Keratinocyte (primary cell): ENCODE results near the gene PCDH15. TPM values are rescaled to one million over a fixed set of nuclear protein-coding genes. Genes with fewer than 3 reads are reported as not detected.
A peak's percentile ranks its signal among the peaks of the same experiment; 100 is the strongest.
"Not testable (repeated sequence)": the region's sequence is repeated elsewhere in the genome, so short reads cannot be mapped to it uniquely, and the experiment has no call there.

Experiments
- DNase-seq: peaks from one replicate; pipeline ENCODE4 v3.0.0-alpha.2; 2011; ENCODE audit warnings: low read depth, missing footprints, low spot score
- FAIRE-seq: peaks from 2 replicates; lab custom pipeline; 2011; peaks lifted over from hg19 to GRCh38; lab: Jason Lieb, UNC
- H2AFZ ChIP-seq: 2 replicates; pipeline ENCODE4 v1.6.0; 2012; ENCODE audit warnings: low read length, control low read depth, inconsistent platforms; ENCODE audit not compliant: control insufficient read depth
- H3K27ac ChIP-seq: 2 replicates; pipeline ENCODE4 v1.5.1; 2011; ENCODE audit warnings: low read length; ENCODE audit not compliant: control insufficient read depth, insufficient read depth
- H3K27me3 ChIP-seq: 3 replicates; pipeline ENCODE4 v1.6.0; 2011; ENCODE audit warnings: low read length; ENCODE audit not compliant: control insufficient read depth, insufficient read depth; ENCODE audit errors: extremely low read depth
- H3K36me3 ChIP-seq, 2 experiments: 2 replicates in 1 of 2; 3 replicates in 1 of 2; pipeline ENCODE4 v1.5.1; 2011; ENCODE audit warnings: low read length in 2 of 2, mild to moderate bottlenecking in 1 of 2; ENCODE audit not compliant: control insufficient read depth in 2 of 2, insufficient read depth in 2 of 2; ENCODE audit errors: extremely low read depth in 1 of 2
- H3K4me1 ChIP-seq: 3 replicates; pipeline ENCODE4 v1.5.1; 2011; ENCODE audit warnings: low read length; ENCODE audit not compliant: control insufficient read depth, insufficient read depth; ENCODE audit errors: extremely low read depth
- H3K4me2 ChIP-seq: 3 replicates; pipeline ENCODE4 v1.6.0; 2011; ENCODE audit warnings: low read depth, low read length; ENCODE audit not compliant: control insufficient read depth, insufficient read depth; ENCODE audit errors: extremely low read depth
- H3K4me3 ChIP-seq, 3 experiments: fragments of 200-600 bp in 1 of 3; sonication (generic) in 1 of 3; 2 replicates in 2 of 3; 3 replicates in 1 of 3; pipeline ENCODE4 v1.5.1; 2011 to 2016; ENCODE audit warnings: low read length in 3 of 3, mild to moderate bottlenecking in 3 of 3, control low read depth in 2 of 3, inconsistent platforms in 1 of 3, low read depth in 1 of 3, mixed read lengths in 1 of 3, mixed run types in 1 of 3, moderate library complexity in 1 of 3; ENCODE audit not compliant: control insufficient read depth in 2 of 3, insufficient read depth in 2 of 3; ENCODE audit errors: extremely low read depth in 1 of 3
- H3K79me2 ChIP-seq: 2 replicates; pipeline ENCODE4 v1.6.0; 2012; ENCODE audit warnings: low read length; ENCODE audit not compliant: control insufficient read depth, insufficient read depth
- H3K9ac ChIP-seq: 3 replicates; pipeline ENCODE4 v1.6.0; 2011; ENCODE audit warnings: low read length; ENCODE audit not compliant: control insufficient read depth, insufficient read depth; ENCODE audit errors: extremely low read depth
- H3K9me1 ChIP-seq: 3 replicates; pipeline ENCODE4 v1.6.0; 2011; ENCODE audit warnings: low read length; ENCODE audit not compliant: control insufficient read depth, insufficient read depth; ENCODE audit errors: extremely low read depth
- H3K9me3 ChIP-seq: 2 replicates; pipeline ENCODE4 v1.5.1; 2012; ENCODE audit warnings: low read depth, low read length; ENCODE audit not compliant: control insufficient read depth
- H4K20me1 ChIP-seq: 3 replicates; pipeline ENCODE4 v1.6.0; 2011; ENCODE audit warnings: low read length; ENCODE audit not compliant: control insufficient read depth, insufficient read depth; ENCODE audit errors: extremely low read depth
- CTCF ChIP-seq, 3 experiments: IDR thresholded peaks in 1 of 3; conservative IDR thresholded peaks in 1 of 3; optimal IDR thresholded peaks in 1 of 3; 2 replicates in 2 of 3; 3 replicates in 1 of 3; pipeline versions ENCODE3 to v1.5.1; 2011; ENCODE audit warnings: low read length in 3 of 3, mild to moderate bottlenecking in 3 of 3, moderate library complexity in 2 of 3, control low read depth in 1 of 3, inconsistent platforms in 1 of 3; ENCODE audit not compliant: insufficient read depth in 2 of 3; ENCODE audit errors: extremely low read depth in 1 of 3
- EZH2 ChIP-seq: IDR thresholded peaks from one replicate; pipeline ENCODE4 v1.6.1; 2012; ENCODE audit warnings: inconsistent platforms, mild to moderate bottlenecking, low read length, moderate library complexity
- dilution Hi-C: fragments of 300-500 bp; cut with MboI; formaldehyde crosslinking; loops from one replicate; pipeline ENCODE4 v1.7.0; 2020; ENCODE audit warnings: low sequenced_read_pairs; ENCODE audit not compliant: extremely low pct_ligation_motif_present
- polyA plus RNA-seq, 5 experiments: library from polyadenylated mRNA; depleted of rRNA in 3 of 5; stranded (reverse) in 3 of 5; stranded (forward) in 1 of 5; unstranded in 1 of 5; fragments of >200 nt; gene quantifications; 1 replicate in 1 of 5; 2 replicates in 3 of 5; 3 replicates in 1 of 5; pipeline versions ENCODE4 v1.2.1 to v1.2.3, GENCODE V29; 2011 to 2012; ENCODE audit warnings: missing spikeins in 2 of 5, low read depth in 1 of 5, low replicate concordance in 1 of 5

The PCDH15 gene
- polyA plus RNA-seq, 1 donor (not counting 4 experiments of a cell fraction or from before 2014, with no cell fraction given): not detected

DNA sequence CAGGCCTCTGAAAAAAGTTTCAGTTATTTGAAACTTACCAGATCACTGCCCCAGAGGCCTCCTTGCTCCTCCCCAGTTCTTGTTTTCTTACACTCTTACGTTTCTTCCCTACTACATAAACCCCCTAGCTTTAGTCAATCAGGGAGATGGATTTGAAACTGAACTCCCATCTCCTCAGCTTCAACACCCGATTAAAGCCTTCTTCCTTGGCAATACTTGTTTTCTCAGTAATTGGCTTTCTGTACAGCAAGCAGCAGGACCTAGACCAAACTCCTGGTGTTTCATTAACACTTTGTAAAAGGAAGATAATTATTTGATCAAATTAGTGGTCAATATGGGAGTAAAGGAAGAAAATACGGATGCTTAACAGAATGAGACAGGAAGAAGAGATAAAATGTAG lies 870.4 kb downstream of the PCDH15 start:
- DNase-seq (no peak), FAIRE-seq (no peak)
- Histone ChIP-seq H3K4me1 (no peaks in the 10 kb centered on the region), H3K79me2 (no peaks in the 10 kb centered on the region), H3K9me1 (no peaks in the 10 kb centered on the region), H4K20me1 (no peaks in the 10 kb centered on the region), H3K27ac (no peak overlapping the region), H3K4me3 (no peak overlapping the region), H3K27me3 (no peaks in the 10 kb centered on the region), H3K36me3 (no peaks in the 10 kb centered on the region), H2AFZ (no peak overlapping the region), H3K9me3 (no peaks in the 10 kb centered on the region), H3K4me2 (no peak overlapping the region), H3K9ac (no peak overlapping the region)
- TF ChIP-seq CTCF (optimal IDR thresholded peaks at IDR 0.05 in 1 of 3, IDR thresholded peaks at IDR 0.05 in 1 of 3, conservative IDR thresholded peaks at IDR 0.05 in 1 of 3; ENCODE audit: extremely low read depth in 1 of 3, insufficient read depth in 2 of 3, low read length in 3 of 3): no peak
- no peak for TF ChIP-seq EZH2
- dilution Hi-C loops: no loop called here

- DNase-seq, H3K27ac ChIP-seq, H3K9me1 ChIP-seq, FAIRE-seq, H2AFZ ChIP-seq, H3K4me3 ChIP-seq, H3K9me3 ChIP-seq, H4K20me1 ChIP-seq, H3K4me2 ChIP-seq, H3K36me3 ChIP-seq, H3K79me2 ChIP-seq, H3K27me3 ChIP-seq, H3K4me1 ChIP-seq, dilution Hi-C loops, H3K9ac ChIP-seq: not testable (repeated sequence)
Observed at GRCh38 chr10:53924051-53924700, 876.9 kb downstream of the PCDH15 start.

GRCh38 chr10:53918755-53919154 lies 882.3 kb downstream of the PCDH15 start:
- H3K27ac ChIP-seq: no peak overlapping the region
- H4K20me1 ChIP-seq: no peaks in the 10 kb centered on the region
- no peak overlapping the region for H3K4me3 ChIP-seq
- H3K4me2 ChIP-seq: no peak overlapping the region
- no peak overlapping the region for H2AFZ ChIP-seq
- TF ChIP-seq CTCF (optimal IDR thresholded peaks at IDR 0.05 in 1 of 3, IDR thresholded peaks at IDR 0.05 in 1 of 3, conservative IDR thresholded peaks at IDR 0.05 in 1 of 3; ENCODE audit: extremely low read depth in 1 of 3, insufficient read depth in 2 of 3, low read length in 3 of 3): peak in 1 of 3 experiments; percentile 7
- no peak for TF ChIP-seq EZH2
- DNase-seq (no peak), FAIRE-seq (no peak)
- no peak overlapping the region for H3K9ac ChIP-seq
- no peaks in the 10 kb centered on the region for H3K27me3 ChIP-seq
- H3K79me2 ChIP-seq: no peaks in the 10 kb centered on the region
- dilution Hi-C loops: no loop called here
- no peaks in the 10 kb centered on the region for H3K36me3 ChIP-seq
- no peaks in the 10 kb centered on the region for H3K9me3 ChIP-seq
- H3K9me1 ChIP-seq: no peaks in the 10 kb centered on the region
- no peaks in the 10 kb centered on the region for H3K4me1 ChIP-seq
